HFFc6 (cell line): ENCODE results near the gene THSD4. TPM values are rescaled to one million over a fixed set of nuclear protein-coding genes. Genes with fewer than 3 reads are reported as not detected.

Experiments used
- DNase-seq: peaks from one replicate; pipeline ENCODE4 v3.0.0-alpha.2; 2018
- H3K27ac Mint-ChIP-seq: 2 replicates; pipeline ENCODE4 v1.8.0; 2020; ENCODE audit warnings: mild to moderate bottlenecking, mixed read lengths
- H3K27me3 Mint-ChIP-seq: 2 replicates; pipeline ENCODE4 v1.8.0; 2021; ENCODE audit warnings: mild to moderate bottlenecking, moderate library complexity, mixed read lengths; ENCODE audit not compliant: insufficient read depth
- H3K36me3 Mint-ChIP-seq: 2 replicates; pipeline ENCODE4 v1.8.0; 2021; ENCODE audit warnings: low read depth, mixed read lengths
- H3K4me1 Mint-ChIP-seq: 2 replicates; pipeline ENCODE4 v1.8.0; 2020; ENCODE audit warnings: low read depth, mixed read lengths
- H3K4me3 Mint-ChIP-seq: 2 replicates; pipeline ENCODE4 v1.8.0; 2020; ENCODE audit warnings: mild to moderate bottlenecking, moderate library complexity, mixed read lengths
- H3K9me3 Mint-ChIP-seq: 2 replicates; pipeline ENCODE4 v1.8.0; 2020; ENCODE audit warnings: mild to moderate bottlenecking, mixed read lengths
- total RNA-seq, 6 experiments: library from RNA; stranded (reverse); fragmentation: NEBNext Ultra II Directional; extraction: Animal tissue kit (Norgen Biotek cat#: 25700); gene quantifications; 2 replicates in 1 of 6; 3 replicates in 5 of 6; pipeline ENCODE4 v1.2.3, GENCODE V29; 2021
- TF ChIP-seq, protein P1 (sequence below): fragments of 200-600 bp; sonication (generic); IDR thresholded peaks from 2 replicates; pipeline ENCODE4 v1.5.0; 2021; ENCODE audit warnings: antibody characterized with exemption, mild to moderate bottlenecking

Gene THSD4
- total RNA-seq, 6 experiments from 2014 or later, result 32.7 to 39.1 (median 36.4) TPM

- Mint-ChIP-seq H3K4me3 (peak overlapping the region; percentile 67), H3K27ac (peak overlapping the region; percentile 93), H3K27me3 (peaks cover 7% of the 10 kb centered on the region), H3K9me3 (no peaks in the 10 kb centered on the region; the same call in 1 of the 2 replicates), H3K4me1 (peaks cover 80% of the 10 kb centered on the region), H3K36me3 (peaks cover 6% of the 10 kb centered on the region; the same call in 1 of the 2 replicates)
- TF ChIP-seq, protein P1, sequence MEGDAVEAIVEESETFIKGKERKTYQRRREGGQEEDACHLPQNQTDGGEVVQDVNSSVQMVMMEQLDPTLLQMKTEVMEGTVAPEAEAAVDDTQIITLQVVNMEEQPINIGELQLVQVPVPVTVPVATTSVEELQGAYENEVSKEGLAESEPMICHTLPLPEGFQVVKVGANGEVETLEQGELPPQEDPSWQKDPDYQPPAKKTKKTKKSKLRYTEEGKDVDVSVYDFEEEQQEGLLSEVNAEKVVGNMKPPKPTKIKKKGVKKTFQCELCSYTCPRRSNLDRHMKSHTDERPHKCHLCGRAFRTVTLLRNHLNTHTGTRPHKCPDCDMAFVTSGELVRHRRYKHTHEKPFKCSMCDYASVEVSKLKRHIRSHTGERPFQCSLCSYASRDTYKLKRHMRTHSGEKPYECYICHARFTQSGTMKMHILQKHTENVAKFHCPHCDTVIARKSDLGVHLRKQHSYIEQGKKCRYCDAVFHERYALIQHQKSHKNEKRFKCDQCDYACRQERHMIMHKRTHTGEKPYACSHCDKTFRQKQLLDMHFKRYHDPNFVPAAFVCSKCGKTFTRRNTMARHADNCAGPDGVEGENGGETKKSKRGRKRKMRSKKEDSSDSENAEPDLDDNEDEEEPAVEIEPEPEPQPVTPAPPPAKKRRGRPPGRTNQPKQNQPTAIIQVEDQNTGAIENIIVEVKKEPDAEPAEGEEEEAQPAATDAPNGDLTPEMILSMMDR, result no peak
- DNase-seq, result no peak
Measured at GRCh38 chr15:71706461-71707229, 591.4 kb downstream of the THSD4 start.

DNA sequence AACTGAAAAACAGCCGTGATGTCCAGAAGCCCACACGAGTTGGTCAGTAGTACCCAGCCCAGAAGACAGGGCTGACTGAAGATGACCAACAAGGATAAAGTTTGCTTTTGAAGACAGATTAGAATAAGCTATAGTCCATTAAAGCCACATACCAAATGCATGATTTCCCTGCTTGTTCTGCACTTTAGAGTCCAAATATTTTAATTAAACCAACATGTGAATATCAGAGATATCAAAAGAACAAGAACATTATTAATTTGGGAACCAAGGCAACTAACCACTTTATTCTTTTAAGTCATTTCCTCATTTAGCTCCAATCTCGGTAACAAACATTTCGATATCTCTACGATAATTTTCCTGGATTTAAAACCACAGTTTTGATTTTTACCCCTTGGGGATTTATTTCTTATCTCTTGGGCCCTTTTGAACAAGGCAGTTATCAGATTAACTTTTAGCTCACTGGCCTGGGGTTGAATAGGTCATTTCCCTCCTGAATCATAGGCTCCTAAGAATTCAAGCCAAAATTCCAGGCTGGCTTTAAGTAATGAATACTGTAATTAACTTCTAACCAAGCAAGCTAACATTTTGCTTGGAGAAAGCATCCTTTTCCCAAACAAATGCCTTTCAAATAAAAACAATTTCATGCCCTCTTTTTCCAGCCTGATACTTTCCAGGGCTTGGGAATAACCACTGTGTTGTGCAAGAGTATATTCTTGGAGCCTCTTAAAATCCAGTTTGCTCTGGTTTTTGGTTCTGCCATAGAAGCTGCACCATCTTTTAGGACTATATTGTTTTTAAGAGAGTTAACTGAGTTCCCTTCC lies 592.2 kb downstream of the THSD4 start:
- peaks cover 6% of the 10 kb centered on the region; the same call in 1 of the 2 replicates for H3K36me3 Mint-ChIP-seq
- peaks cover 81% of the 10 kb centered on the region for H3K4me1 Mint-ChIP-seq
- H3K27me3 Mint-ChIP-seq, result peaks cover 7% of the 10 kb centered on the region; the same call in 1 of the 2 replicates
- TF ChIP-seq, protein P1, result no peak
- H3K4me3 Mint-ChIP-seq, result peak overlapping the region; percentile 70
- H3K9me3 Mint-ChIP-seq, result no peaks in the 10 kb centered on the region; the same call in 1 of the 2 replicates
- peak; percentile 85 for DNase-seq
- peak overlapping the region; percentile 93 for H3K27ac Mint-ChIP-seq

DNA sequence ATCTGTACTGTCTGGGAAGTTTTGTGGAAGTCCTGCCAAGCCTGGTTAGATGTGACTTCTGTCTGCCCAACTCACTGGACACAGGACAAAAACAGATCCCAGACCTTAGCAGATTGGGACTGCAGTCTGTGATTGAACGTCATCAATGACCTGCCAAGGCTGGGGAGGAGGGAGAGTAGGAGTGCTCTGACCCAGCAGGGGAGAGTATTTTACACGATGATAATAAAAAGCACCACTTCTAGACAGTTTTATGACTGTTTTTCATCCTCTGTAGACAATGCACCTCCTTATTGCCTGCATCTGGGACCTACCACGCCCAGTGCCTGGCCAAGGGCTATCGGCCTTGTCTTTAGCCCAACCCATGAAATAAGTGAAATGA lies 592.8 kb downstream of the THSD4 start:
- Mint-ChIP-seq H3K27ac (peak overlapping the region; percentile 93), H3K4me1 (peaks cover 84% of the 10 kb centered on the region), H3K4me3 (peak overlapping the region; percentile 70), H3K36me3 (peaks cover 6% of the 10 kb centered on the region; the same call in 1 of the 2 replicates), H3K9me3 (no peaks in the 10 kb centered on the region; the same call in 1 of the 2 replicates), H3K27me3 (0 out of 2 replicates have a peak, but pooled peaks cover 3% of the 10 kb centered on the region)
- DNase-seq, result peak; percentile 39
- TF ChIP-seq, protein P1, result no peak

- Mint-ChIP-seq H3K4me3 (peak overlapping the region; percentile 70), H3K4me1 (peaks cover 84% of the 10 kb centered on the region), H3K27me3 (0 out of 2 replicates have a peak, but pooled peaks cover 3% of the 10 kb centered on the region), H3K9me3 (no peaks in the 10 kb centered on the region; the same call in 1 of the 2 replicates), H3K27ac (peak overlapping the region; percentile 93), H3K36me3 (peaks cover 6% of the 10 kb centered on the region; the same call in 1 of the 2 replicates)
- TF ChIP-seq, protein P1, result no peak
- no peak for DNase-seq
Measured at GRCh38 chr15:71708741-71709140, 593.5 kb downstream of the THSD4 start.

GRCh38 chr15:71709808-71710418 lies 594.6 kb downstream of the THSD4 start:
- H3K27me3 Mint-ChIP-seq, result 0 out of 2 replicates have a peak, but pooled peaks cover 3% of the 10 kb centered on the region
- no peak for DNase-seq

More at GRCh38 chr15:71709808-71710418, 594.6 kb downstream of the THSD4 start:
- TF ChIP-seq, protein P1, result no peak
- H3K9me3 Mint-ChIP-seq, result no peaks in the 10 kb centered on the region; the same call in 1 of the 2 replicates
- H3K4me1 Mint-ChIP-seq, result peaks cover 75% of the 10 kb centered on the region
- H3K27ac Mint-ChIP-seq, result no peak overlapping the region
- no peaks in the 10 kb centered on the region for H3K36me3 Mint-ChIP-seq
- no peak overlapping the region for H3K4me3 Mint-ChIP-seq
